HG02623 (cell line): ENCODE results near the gene RNF146.
"Not testable (repeated sequence)": the region's sequence is repeated elsewhere in the genome, so short reads cannot be mapped to it uniquely, and the experiment has no call there.

Source experiments
- ATAC-seq: cut with Tn5 transposase; IDR thresholded peaks from one replicate; pipeline ENCODE4 v1.9.1; 2021; ENCODE audit warnings: moderate library complexity; ENCODE audit not compliant: unreplicated experiment

RNF146 gene

GRCh38 chr6:127266178-127266891, at the start of gene RNF146:
TSS of gene RNF146 (plus strand) at chr6:127266864. CDS start at chr6:127280339, 13,475 bp downstream.
- peak; percentile 77 for ATAC-seq

- no peak for ATAC-seq
These were observed 46.8 kb upstream of the RNF146 start for GRCh38 chr6:127219869-127220268.

GRCh38 chr6:127221201-127221600, 45.5 kb upstream of the RNF146 start:
- no peak for ATAC-seq

- ATAC-seq, result no peak
These were observed 44.2 kb upstream of the RNF146 start for GRCh38 chr6:127222418-127222817.

GRCh38 chr6:127225497-127225896, 41.2 kb upstream of the RNF146 start:
- ATAC-seq, result no peak

- not testable (repeated sequence) for ATAC-seq
These were observed 32.8 kb upstream of the RNF146 start for GRCh38 chr6:127233819-127234218.

GRCh38 chr6:127243501-127243900, 23.2 kb upstream of the RNF146 start:
- no peak for ATAC-seq

- no peak for ATAC-seq
These were observed 19.3 kb upstream of the RNF146 start for GRCh38 chr6:127247114-127248096.

GRCh38 chr6:127249621-127250020, 17.0 kb upstream of the RNF146 start:
- no peak for ATAC-seq

- no peak for ATAC-seq
These were observed 11.4 kb upstream of the RNF146 start for GRCh38 chr6:127255286-127255685.

GRCh38 chr6:127262896-127263295, 3.8 kb upstream of the RNF146 start:
- no peak for ATAC-seq

- no peak for ATAC-seq
These were observed 3.2 kb upstream of the RNF146 start for GRCh38 chr6:127263481-127263880.

GRCh38 chr6:127266892-127267645, 405 bp downstream of the RNF146 start:
- peak; percentile 68 for ATAC-seq

- ATAC-seq, result no peak
These were observed 1.3 kb downstream of the RNF146 start for GRCh38 chr6:127267646-127268625.

GRCh38 chr6:127272576-127272975, 5.9 kb downstream of the RNF146 start:
- ATAC-seq, result no peak

- ATAC-seq, result no peak
These were observed 6.8 kb downstream of the RNF146 start for GRCh38 chr6:127273499-127273898.

GRCh38 chr6:127276331-127276730, 9.7 kb downstream of the RNF146 start:
- ATAC-seq, result no peak

GRCh38 chr6:127277878-127278843, 11.5 kb downstream of the RNF146 start:
- no peak for ATAC-seq

- no peak for ATAC-seq
These were observed 13.2 kb downstream of the RNF146 start for GRCh38 chr6:127279815-127280214.
